DMS53 (cell line): ENCODE measurements around the gene INPPL1.

Experiments used
- DNase-seq: peaks from one replicate; lab custom pipeline; 2025; lab: John Stamatoyannopoulos, UW

The INPPL1 gene

DNA sequence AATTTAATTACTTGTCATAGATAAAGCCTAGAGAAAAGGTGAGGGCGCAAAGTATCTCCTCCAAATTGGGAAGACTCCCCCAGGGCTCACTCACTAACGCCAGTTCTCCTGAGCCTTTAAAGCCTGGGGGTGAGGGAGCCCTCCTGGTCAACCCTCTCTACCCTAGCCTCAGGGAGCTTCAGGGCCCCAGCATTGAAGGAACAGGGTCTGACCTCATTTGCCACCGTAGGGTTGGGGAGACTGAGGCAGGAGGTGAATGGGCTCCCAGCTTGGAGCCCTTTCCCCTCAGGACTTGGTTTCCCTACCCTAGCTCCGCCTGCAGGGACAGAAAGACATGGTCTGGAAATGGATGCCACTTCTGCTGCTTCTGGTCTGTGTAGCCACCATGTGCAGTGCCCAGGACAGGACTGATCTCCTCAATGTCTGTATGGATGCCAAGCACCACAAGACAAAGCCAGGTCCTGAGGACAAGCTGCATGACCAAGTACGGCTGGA, 6.3 kb upstream of the INPPL1 start:
- no peak for DNase-seq

DNA sequence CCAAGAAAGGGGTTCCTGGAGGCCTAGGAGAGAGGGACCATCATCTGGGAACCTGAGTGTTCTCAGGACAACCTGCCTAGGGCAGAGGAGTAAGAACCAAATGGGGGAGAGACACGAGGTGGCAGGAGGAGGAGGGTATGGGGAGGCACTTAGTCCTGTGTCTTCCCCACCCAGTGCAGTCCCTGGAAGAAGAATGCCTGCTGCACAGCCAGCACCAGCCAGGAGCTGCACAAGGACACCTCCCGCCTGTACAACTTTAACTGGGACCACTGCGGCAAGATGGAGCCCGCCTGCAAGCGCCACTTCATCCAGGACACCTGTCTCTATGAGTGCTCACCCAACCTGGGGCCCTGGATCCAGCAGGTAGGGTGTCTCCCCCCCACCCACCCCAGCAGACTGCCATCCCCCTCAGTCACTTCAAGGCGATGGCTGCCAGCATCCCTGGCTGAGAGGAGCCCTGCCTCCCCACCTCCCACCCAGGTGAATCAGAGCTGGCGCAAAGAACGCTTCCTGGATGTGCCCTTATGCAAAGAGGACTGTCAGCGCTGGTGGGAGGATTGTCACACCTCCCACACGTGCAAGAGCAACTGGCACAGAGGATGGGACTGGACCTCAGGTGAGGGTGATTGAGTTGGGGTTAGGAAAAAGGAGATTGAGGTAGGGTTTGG, 3.7 kb upstream of the INPPL1 start:
- DNase-seq = no peak

GRCh38 chr11:72221386-72222075, 3.0 kb upstream of the INPPL1 start:
- peak; percentile 42 for DNase-seq

- peak; percentile 66 for DNase-seq
Measured at GRCh38 chr11:72222106-72222891, 2.3 kb upstream of the INPPL1 start.

DNA sequence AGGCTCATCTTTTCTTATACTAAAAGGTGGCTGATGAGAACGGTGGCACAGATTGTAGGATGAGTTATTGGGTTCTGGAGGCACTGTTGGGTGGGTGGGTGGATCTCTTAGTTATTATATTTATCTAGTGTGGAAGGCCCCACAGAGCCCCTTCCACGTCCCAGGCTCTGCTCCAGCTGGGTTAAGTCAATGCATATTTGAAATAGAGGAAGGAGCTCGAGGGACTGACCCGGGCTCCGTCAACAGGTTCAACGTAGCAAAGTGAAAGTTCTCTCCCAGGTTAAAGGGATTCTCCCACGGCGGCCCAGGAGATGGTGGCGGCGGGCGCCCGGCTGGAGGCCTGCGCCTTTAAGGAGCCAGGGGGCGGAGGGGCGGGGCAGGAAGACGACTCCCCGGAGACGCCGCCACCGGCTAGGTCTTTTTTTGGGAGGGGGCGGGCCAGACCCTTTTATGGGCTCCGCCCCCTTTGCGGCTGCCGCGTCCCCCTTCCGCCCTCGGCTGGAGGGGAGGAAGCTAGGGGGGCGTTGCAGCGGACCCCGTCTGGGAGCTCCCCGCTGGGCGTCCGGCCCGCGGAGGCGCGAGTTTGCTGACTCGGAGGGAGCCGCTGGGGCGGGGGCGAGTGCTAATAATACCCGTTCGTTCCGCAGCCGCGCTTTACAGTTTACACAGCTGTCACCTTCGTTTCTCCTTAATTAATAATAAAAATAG, 1.5 kb upstream of the INPPL1 start:
- peak; percentile 97 for DNase-seq

- DNase-seq = peak; percentile 96
Measured at GRCh38 chr11:72223615-72224563, 678 bp upstream of the INPPL1 start.

GRCh38 chr11:72225411-72225951, 914 bp downstream of the INPPL1 start:
- DNase-seq = peak; percentile 74

DNA sequence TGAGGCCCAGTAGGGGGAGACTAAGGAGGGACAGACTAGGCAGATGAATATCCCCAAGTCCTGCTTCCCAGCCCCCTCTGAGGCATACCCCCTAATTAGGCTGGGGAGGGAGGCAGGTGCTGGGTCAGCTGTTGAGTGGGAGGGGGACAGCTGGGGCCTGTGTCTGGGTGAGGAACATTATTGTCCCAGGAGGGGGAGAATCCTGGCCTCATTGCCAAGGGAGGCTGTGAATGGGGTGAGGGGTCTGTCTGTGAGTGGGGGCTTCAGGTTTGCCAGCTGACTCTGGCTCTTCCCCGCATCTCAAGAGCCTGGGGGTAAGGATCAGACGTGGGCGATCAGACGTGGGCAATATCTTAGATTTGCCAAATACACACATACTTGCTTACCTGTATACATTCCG, 2.1 kb downstream of the INPPL1 start:
- no peak for DNase-seq

DNA sequence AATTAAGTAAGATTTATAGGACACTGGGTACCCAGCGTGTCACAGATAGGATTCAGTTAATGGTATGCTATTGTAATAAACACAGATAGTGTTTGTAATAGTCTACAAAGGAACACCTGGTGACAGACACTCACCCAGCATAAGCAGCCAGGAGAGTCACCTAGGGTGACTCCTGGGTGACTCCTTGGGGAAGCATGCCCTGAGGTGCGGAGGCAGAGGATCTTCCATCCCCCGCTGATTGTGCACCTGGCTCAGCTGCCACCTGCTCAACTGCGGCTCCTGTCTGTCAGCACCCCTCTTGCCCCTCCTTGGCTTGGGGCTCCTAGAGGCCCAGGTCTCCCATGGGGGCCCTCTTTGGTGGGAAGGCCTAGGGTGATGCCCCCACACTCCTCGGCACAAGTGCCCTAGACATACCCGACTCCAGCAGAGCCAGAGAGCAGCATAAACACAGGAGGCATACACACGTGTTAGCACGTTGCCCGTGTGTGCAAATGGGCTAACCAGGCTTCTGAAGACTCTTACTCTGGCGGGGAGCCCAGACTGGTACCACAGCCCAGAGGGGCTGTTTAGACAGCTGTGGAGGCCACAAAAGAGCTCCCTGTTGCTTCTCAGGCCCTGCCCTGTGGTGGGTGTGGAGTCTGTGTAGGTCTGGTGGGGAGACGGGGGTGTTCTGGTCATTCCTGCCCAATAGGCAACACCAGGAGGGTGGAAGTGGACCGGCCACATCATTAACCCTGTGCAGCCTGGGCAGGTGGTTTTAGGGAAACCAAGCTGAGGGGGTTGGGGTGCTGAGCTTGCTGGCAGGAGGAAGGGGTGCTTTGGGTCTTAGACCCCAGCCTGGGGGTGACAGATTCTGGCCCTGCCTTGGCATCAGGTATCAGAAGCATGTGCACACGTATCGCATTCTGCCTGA, 3.0 kb downstream of the INPPL1 start:
- DNase-seq = peak; percentile 95

- peak; percentile 46 for DNase-seq
Measured at GRCh38 chr11:72228229-72228843, 3.8 kb downstream of the INPPL1 start.

DNA sequence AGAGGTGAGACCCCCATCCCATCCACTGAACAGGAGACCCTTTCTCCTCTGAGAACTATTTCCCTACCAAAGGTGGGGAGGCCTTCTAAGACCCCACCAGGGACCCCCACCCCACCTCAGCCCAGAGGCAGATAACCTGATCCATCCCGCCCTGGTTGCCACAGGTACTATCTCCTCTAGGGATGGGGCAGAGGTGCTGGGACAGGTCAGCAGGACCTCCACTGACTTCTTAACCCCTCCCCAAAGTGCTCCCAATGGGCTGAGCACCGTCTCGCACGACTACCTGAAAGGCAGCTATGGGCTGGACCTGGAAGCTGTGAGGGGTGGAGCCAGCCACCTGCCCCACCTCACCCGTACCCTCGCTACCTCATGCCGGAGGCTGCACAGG, 4.3 kb downstream of the INPPL1 start:
- no peak for DNase-seq

GRCh38 chr11:72229336-72229924, 4.9 kb downstream of the INPPL1 start:
- DNase-seq = no peak

DNA sequence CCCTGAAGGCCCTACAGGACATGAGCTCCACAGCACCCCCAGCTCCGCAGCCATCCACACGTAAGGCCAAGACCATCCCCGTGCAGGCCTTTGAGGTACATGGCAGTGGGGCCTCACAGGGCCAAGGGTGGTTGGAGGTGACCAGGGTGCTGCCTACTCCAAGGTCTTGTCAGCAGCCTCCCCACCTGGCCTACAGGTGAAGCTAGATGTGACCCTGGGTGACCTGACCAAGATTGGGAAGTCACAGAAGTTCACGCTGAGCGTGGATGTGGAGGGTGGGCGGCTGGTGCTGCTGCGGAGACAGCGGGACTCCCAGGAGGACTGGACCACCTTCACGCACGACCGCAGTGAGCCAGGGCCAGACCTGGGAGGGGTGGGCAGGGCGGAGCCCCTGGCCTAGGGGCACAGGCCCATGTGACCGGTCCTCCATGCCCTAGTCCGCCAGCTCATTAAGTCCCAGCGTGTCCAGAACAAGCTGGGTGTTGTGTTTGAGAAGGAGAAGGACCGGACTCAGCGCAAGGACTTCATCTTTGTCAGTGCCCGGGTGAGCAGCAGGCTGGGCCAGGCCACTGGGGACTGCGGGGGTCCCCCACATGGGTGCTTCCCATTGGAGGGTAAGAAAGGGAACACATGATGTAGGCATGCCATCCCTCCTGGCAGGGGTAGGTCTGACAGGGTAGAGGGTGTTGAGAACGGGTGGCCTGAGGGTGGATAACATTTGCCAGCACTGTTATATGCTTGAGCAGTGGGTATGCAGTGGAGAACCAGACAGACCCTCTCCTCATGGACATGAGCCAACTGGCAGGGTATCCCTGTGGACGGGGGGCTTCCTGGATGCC, 5.6 kb downstream of the INPPL1 start:
- DNase-seq = no peak

GRCh38 chr11:72230764-72231365, 6.3 kb downstream of the INPPL1 start:
- no peak for DNase-seq

DNA sequence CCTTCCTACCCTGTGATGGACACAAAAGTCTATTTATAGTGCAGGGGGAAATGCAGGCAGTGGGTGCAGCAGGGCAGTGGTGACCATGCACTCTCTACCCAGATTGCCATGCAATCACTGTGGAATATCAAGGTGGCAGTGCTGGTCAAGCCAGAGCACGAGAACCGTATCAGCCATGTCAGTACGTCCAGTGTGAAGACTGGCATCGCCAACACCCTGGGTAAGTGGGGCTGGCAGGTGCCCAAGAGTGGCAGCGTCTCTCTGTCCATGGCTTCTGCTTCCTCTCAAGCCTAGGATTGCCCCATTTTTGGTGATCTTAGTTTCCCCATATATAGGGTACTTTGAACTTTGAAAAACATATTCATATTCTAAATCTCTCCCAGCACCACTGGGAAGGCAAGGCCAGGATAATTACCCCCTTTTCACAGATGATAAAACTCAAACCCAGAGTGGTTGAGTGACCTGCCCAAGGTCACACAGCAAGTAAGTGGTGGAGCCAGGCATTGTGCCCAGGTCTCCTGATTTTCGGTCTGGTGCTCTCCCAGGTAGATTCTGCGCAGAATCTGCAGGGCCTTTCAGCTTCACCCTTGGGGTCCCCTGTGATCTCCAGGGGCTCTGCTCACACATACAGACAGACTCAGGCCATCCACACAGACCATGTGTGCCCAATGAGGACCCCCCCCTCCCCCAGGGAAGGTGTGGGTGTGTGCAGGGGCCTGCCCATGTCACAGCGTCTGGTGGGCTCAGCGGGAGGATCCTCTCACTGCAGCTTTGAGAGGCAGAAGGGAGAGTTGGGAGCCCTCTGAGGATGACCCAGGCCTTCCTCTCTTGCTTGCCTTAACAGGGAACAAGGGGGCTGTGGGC, 7.1 kb downstream of the INPPL1 start:
- DNase-seq = no peak

GRCh38 chr11:72232260-72233055, 7.9 kb downstream of the INPPL1 start:
- no peak for DNase-seq
